HG02623 (cell line): ENCODE data around the gene CEBPG.

Experiments used
- ATAC-seq: cut with Tn5 transposase; IDR thresholded peaks from one replicate; pipeline ENCODE4 v1.9.1; 2021; ENCODE audit warnings: moderate library complexity; ENCODE audit not compliant: unreplicated experiment

CEBPG gene

DNA sequence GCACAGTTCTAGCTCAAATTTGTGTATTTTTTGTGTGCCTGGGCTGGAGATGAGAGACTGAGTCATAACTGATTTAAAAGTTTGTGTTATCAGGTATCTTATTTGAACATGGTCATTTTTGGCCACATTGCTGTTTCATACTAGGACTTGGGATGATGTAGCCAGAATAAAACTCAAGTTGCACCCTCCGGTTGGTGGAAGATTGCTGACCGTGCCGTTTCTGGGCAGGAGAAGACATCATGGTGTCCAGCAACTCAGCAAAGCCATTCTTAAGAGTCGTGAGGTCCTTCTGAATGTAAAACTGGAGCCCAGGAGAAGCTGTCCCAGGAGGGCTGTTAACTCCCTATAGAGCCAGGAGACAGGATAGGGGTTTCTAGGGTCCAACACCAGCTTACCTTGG, 7.6 kb downstream of the CEBPG start:
- ATAC-seq, result no peak

DNA sequence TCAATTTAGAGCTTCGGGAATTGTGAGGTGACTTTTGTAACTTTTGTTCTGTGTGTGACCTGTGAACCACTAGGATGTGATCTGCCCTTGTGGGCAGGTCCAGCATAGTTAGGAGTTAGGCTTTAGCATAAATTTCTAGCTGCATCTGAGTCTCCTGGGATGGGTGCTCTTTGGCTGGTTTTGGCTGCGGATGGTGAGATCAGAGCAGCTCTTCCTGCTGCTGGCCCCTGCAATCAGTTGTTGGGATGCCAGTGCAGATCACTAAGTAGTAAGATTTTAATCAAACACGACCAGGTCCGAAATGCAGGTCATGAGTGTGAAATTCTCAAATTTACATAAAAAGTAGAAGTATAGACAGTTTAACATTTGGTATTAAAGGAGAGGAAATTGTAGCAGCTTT, 8.5 kb downstream of the CEBPG start:
- no peak for ATAC-seq

DNA sequence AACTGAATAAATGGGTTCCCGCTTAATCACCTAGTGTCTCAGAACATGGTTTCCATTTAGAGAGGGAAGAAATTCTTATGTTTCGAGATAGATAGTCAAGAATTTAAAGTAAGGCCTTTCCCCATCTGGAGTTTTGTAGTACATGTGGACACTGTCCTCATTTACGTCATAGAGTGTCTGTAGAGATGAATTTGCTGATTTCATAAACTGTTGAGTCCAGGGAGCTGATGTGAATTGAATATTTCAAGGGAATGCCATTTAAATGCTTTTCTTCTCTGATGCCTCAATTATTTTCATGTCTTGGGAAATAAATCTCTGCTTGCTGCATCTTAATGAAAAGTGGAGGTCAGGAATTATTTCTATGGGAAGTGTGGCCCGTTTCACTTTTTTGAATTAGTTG, 9.5 kb downstream of the CEBPG start:
- no peak for ATAC-seq

- no peak for ATAC-seq
Measured at GRCh38 chr19:33383720-33384292, 10.3 kb downstream of the CEBPG start.

GRCh38 chr19:33384983-33385382, 11.5 kb downstream of the CEBPG start:
- ATAC-seq, result no peak

GRCh38 chr19:33385956-33386355, 12.4 kb downstream of the CEBPG start:
- ATAC-seq, result no peak

DNA sequence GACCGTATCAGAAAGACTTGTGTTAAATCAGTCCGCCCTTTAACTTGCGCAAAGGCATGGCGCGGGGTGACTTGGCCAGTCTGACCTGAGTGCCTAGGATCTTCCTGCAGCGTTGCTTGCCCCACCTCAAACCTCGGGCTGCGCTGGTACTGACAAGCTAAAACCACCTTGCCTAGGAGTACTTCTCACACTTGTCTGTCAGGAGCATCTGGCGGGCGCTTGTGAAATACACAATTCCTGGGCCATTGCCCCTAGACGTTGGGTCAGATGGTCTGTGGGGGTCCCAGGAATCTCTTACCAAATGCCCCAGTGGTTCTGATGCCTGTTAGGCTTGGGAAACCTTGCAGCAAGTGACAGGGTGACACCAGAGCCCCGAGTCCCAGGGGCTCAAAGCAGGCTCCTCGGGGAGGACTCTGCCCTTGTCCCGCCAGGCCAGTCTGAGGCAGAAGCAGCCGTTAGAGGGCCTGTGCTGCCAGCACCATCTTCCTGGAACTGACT, 12.9 kb downstream of the CEBPG start:
- no peak for ATAC-seq

DNA sequence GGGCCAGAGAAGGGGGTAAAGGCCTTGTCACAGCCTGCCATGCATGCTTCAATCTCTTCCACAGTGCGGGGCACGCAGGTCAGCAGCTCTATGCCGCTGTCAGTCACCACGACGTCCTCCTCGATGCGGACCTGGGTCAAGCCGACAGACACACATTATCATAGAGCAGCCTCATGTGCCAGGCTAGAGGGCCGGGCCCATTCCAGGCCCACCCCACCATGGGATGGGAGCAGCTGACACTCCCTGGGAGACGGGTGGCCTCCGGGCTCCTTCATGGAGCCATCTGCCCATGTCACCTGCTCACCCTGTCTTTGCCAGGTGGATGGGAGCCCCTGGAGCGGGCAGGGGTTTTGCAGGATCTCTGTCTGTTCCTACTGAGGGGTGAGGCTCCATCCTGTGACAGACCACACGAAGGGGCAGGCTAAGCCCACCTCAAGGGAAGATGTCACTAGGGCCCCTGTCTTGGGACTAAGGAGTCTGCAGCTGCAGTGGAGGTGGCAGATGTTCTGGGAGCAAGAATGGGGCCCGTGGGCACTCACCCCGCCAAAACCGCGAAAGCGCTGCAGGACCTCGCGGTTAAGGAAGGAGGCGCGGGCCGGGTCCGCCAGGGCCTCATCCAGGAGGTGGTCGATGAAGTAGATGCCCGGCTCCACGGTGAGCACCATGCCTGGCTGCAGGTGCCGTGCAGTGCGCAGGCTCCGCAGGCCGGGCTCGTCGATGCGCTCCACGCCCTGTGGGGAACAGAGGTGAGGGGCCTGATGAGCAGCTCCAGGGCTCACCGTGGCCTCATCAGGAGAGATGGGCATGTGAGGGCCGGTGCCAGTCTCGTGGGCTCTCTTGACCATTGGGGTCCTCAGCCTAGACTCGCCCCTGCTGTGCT, 14.1 kb downstream of the CEBPG start:
- ATAC-seq, result no peak

GRCh38 chr19:33388231-33388724, 14.8 kb downstream of the CEBPG start:
- no peak for ATAC-seq

DNA sequence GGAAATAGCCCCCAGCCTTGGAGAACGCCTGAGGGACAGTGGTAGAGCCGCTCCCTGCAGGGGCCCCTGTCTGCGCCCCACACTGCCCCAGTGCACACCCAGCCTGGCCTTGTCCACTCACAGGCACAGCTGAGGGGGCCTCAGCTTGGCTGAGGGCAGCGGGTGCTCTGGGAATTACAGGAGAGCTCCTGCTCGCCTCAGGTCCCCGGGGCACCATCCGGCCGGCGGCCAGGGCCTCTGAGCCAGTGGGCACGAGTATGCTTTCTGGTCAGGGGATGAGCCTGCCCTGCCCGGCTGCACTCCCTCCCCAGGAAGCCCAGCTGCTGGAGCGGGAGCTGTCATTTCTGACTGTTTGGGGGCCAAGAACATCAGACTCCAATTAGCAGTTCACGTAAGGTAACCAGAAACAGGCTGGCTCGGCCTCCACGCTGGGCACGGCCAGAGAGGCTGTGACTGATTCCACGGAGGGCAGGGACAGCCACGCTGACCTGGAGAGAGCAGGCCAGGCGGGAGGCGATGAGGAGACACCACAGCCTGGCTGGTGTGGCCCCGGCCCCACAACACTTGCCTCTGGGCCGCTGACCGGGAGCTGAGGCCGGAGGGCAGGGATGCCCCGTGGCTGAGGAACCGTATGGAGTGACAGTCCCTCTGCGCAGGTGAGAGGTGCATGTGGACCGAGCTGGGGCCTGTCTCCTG, 15.4 kb downstream of the CEBPG start:
- ATAC-seq, result no peak

DNA sequence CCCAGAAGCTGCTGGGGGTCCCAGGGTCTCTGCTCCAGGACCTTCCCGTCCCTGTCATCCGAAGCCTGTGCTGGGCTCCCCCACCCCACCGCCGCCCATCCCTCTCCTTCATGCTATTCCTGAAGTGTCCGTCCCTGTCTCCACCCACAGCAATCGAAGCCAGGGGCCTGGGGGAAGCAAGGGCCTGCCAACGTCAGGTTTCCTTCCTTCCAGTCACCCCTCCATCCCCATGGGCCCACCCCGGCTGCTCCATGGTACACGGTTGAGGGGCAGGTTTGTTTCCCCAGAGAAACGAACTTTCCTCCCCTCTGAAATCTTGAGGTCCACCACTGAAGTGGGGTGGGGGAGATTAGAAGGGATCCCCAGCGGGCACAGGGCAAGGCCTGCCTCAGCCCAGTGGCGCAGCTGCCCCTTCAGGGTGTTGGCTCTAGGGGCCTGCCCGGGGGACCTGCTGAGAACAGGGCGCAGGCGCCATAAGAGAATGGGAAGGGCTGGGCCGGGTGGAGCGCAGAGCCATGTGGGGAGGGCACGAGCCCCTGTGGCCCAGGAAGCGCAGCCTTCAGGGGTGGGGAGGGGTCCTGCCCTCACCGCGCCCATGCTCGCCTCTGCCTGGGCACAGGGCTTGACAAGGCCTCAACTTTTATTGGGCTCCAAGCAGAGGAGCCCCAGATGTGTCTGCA, 16.1 kb downstream of the CEBPG start:
- no peak for ATAC-seq

GRCh38 chr19:33390101-33390907, 16.8 kb downstream of the CEBPG start:
- ATAC-seq, result no peak

DNA sequence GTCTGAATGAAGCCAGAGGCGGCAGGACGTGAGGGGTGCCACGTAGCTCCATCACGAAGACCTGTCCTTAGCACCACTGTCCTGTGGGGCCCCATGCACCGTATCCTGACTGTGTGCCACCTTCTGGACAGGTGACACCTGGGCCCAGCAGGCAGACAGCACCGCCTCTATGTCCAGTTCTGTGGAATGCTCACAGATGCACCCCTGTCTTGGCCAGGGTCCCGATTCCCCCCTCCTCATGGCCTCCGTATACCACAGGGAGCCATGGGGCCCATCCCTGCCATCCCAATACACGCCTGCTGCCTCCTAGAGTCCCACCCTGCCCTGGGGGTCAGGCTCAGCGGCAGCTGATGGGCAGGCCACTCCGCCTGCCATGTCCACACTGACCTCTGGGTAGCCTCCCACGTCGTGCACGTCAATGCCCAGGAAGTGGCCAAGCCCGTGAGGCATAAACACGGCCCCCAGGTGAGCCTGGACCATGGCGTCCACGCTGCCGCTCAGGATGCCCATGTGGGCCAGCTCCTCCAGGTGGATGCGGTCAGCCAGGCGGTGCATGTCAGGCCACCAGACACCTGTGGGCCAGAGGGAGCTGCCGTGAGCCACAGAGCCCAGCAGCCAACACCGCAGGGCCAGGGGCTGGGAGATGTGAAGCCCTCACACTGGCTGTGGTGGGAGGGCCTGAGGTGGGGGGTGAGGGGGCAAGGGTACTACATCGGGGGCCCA, 17.6 kb downstream of the CEBPG start:
- no peak for ATAC-seq

DNA sequence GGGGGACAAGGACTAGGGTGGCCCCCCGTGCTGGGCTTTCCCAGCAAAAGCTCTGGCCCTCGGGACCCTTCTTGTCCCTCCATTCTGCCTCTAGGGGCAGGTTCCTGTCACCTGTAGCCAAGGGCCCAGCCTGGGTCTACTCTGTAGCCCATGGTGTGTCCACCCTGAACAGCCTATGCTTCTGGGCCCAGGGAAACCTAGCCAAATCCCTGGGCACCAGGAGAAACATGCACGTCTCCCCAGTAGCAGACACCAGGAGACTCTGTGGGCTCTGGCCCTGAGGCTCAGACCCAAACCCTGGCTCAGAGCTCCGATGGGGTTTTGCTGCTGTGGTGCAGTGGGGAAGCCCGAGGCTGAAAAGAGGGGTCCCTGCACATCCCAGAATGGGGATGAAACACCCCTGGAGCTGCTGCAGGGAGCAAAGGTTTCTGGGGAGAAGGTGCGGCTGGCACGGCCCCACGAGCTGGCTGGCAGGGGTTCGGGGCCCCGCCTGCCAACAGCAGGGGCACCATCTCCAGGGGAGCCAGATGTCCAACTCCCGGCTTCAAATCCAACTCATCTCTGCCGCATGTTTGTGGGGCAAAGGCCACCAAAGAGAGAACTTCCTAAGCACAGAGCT, 18.2 kb downstream of the CEBPG start:
- no peak for ATAC-seq

DNA sequence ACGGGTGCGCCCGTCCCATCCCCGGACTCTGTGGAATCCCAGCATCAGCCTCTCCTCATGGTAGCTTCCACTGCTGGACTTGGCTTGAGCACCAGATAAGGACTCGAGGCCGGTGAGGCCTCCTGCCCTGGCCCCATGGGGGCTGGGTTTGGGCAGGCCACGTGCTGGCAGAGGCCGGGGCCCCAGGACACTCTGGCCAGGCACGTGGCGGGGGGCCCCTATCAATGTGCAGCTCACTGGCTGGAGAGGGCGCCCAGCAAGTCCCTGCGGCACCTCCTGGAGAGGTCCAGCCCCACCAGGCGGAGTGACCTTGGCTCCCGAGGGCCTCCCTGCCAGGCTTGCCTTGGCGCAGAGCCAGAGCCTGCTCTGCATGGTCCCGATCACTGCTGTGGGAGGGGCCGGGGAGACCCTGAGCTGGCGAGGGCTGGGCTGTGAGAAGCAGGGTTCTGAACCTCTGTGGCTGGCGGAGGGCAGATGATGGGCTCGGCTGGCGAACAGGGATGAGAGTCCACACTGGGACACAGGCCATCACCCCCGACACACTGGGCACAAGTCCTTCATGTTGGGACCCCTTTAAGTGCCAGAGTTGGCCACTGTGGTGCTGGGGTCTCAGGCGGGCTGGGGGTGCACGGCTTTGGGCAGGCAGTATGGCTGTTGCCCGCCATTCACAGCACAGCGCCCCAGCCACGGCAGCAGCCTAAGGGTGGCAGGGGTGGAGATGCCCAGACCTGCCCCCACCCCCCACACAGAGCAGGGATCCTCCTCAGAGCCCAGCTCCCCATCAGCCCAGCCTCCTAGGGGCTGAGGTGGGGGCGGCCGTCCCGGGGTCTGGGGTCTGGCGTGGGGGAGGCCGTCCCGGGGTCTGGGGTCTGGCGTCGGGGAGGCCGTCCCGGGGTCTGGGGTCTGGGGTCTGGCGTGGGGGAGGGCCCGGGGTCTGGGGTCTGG, 19.1 kb downstream of the CEBPG start:
- no peak for ATAC-seq

DNA sequence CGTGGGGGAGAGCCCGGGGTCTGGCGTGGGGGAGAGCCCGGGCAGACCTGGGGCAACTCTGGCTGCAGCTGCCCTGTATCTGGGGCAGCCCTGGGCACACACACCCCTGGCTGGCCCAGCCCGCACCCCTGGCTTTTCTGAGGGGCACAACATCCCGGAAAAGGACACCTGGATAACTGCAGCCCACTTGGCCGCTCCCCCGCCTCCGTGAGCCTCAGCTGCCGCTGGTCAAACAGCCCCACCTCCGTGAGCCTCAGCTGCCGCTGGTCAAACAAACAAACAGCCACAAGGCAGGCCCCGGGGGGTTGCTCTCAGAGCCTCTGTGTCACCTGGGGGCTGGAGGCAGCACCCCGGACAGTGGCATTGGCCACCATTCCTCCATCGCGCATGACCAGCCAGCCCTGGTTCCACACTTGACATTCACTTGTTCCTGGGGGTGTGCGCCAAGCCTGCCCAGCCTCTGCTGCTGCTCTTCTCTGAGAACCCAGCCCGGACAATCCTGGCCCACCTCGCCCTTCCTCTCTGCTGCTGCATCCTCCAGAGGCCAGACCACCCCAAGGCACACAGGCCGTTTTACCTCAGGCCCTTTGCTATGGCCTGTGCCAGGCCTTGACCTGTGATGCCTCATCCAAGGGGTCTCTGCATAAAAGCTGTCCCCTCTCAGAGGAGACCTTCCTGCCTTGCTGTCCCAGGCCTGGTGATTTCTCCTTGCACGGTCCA, 19.9 kb downstream of the CEBPG start:
- ATAC-seq, result no peak

DNA sequence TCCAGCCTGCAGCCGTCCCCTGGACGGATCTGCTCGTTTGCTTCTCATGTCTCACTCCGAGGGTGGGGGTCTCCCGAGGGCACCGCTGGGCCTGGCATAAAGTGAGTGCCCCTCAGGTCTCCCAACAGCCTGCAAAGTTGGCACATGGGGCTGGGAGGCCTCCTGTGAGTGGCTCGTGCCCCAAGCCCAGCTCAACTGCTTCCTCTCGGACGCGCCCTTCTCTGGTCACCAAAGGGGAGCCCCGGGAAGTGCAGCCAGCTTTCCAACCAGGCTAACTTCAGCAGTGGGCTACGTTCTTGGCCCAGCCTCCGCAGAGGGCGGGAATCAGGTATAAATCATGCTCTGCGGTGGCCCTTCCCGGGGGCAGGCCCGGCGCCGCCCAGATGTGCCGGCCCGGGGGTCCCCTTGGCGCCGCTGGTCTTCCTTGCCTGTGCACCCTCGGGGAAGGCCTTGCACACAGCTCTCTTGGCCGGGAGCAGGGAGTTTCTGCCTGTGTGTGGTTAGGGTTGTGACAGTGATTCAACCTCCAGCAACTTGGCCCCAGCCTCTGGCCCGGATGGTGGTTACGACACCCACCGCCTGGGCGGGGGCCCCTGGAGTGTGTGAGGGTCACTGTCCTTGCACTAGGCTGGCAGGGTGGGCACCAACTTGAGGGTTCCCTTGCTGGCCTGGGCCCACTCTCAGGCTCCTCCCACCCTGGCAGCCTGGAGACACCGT, 20.7 kb downstream of the CEBPG start:
- ATAC-seq, result no peak
